WTC11 (cell line): ENCODE data around the gene CD40LG. TPM values are rescaled to one million over a fixed set of nuclear protein-coding genes. Genes with fewer than 3 reads are reported as not detected.
A peak's percentile ranks its signal among the peaks of the same experiment; 100 is the strongest.

ENCODE experiments used
- ATAC-seq: fragments of 200-7000 bp; cut with Tn5 transposase; 2 replicates; pipeline ENCODE4 v1.10.0; 2021; ENCODE audit warnings: mild to moderate bottlenecking, moderate library complexity
- CTCF ChIA-PET: fragments of 300-600 bp; sonication (Branson Sonifier 250); formaldehyde crosslinking; loops from one replicate; lab custom pipeline; 2021; ENCODE audit warnings: antibody characterized with exemption; lab: Charles Lee
- POLR2A ChIA-PET: fragments of 350-600 bp; sonication (Branson Sonifier 250); formaldehyde crosslinking; loops from one replicate; lab custom pipeline; 2021; ENCODE audit warnings: antibody characterized with exemption; lab: Charles Lee
- DNase-seq: peaks from one replicate; pipeline ENCODE4 v3.0.0; 2021; ENCODE audit warnings: low spot score
- H3K27ac Mint-ChIP-seq: 2 replicates; pipeline ENCODE4 v1.8.0; 2021; ENCODE audit warnings: mixed read lengths
- H3K27me3 Mint-ChIP-seq: 2 replicates; pipeline ENCODE4 v1.8.0; 2021; ENCODE audit warnings: low read depth, mild to moderate bottlenecking, moderate library complexity, mixed read lengths
- H3K36me3 Mint-ChIP-seq: 2 replicates; pipeline ENCODE4 v1.8.0; 2021; ENCODE audit warnings: mixed read lengths
- H3K4me1 Mint-ChIP-seq: 2 replicates; pipeline ENCODE4 v1.8.0; 2022; ENCODE audit warnings: mixed read lengths
- H3K4me3 Mint-ChIP-seq: 2 replicates; pipeline ENCODE4 v1.8.0; 2021; ENCODE audit warnings: mild to moderate bottlenecking, moderate library complexity, mixed read lengths
- H3K9me3 Mint-ChIP-seq: 2 replicates; pipeline ENCODE4 v1.8.0; 2021; ENCODE audit warnings: mixed read lengths
- ATF3 ChIP-seq: sonication (generic); formaldehyde crosslinking; conservative IDR thresholded peaks from 2 replicates; pipeline ENCODE4 v1.8.1; 2022; ENCODE audit warnings: mild to moderate bottlenecking, missing genetic modification reagents
- ATF6 ChIP-seq: sonication (generic); formaldehyde crosslinking; IDR thresholded peaks from 2 replicates; pipeline ENCODE4 v1.8.1; 2023; ENCODE audit warnings: mild to moderate bottlenecking, missing genetic modification reagents
- GRHL2 ChIP-seq: fragments of 250-450 bp; sonication (Bioruptor Pico); IDR thresholded peaks from 2 replicates; pipeline ENCODE4 v1.8.0; 2022; ENCODE audit warnings: mild to moderate bottlenecking, moderate library complexity; ENCODE audit not compliant: insufficient replicate concordance, severe bottlenecking
- MYBL2 ChIP-seq: sonication (generic); formaldehyde crosslinking; IDR thresholded peaks from 2 replicates; pipeline ENCODE4 v1.8.1; 2023; ENCODE audit warnings: mild to moderate bottlenecking, moderate library complexity, missing genetic modification reagents
- TEAD4 ChIP-seq: sonication (generic); formaldehyde crosslinking; IDR thresholded peaks from 2 replicates; pipeline ENCODE4 v1.8.0; 2022; ENCODE audit warnings: mild to moderate bottlenecking, missing genetic modification reagents
- ZNF121 ChIP-seq: sonication (generic); formaldehyde crosslinking; IDR thresholded peaks from 2 replicates; pipeline ENCODE4 v1.8.0; 2023; ENCODE audit warnings: missing genetic modification reagents
- ZNF138 ChIP-seq: sonication (generic); formaldehyde crosslinking; conservative IDR thresholded peaks from 2 replicates; pipeline ENCODE4 v1.8.1; 2022; ENCODE audit warnings: mild to moderate bottlenecking, moderate library complexity, missing genetic modification reagents
- total RNA-seq: library from RNA; stranded (reverse); gene quantifications from 3 replicates; pipeline ENCODE4 v1.2.3, GENCODE V29; 2021
- TF ChIP-seq, protein P1 (sequence below): fragments of 250-450 bp; sonication (Bioruptor Pico); IDR thresholded peaks from 2 replicates; pipeline ENCODE4 v1.9.0; 2021; ENCODE audit warnings: mild to moderate bottlenecking
- TF ChIP-seq, protein P2 (sequence below): sonication (generic); formaldehyde crosslinking; IDR thresholded peaks from 2 replicates; pipeline ENCODE4 v1.8.0; 2022; ENCODE audit warnings: mild to moderate bottlenecking, missing genetic modification reagents

CD40LG gene
- total RNA-seq, 1 experiment from 2014 or later = not detected

GRCh38 chrX:136630881-136631280 is 17.1 kb upstream of the CD40LG start (continued):
- TF ChIP-seq ATF3 (CRISPR knock-in tag) (no peak), GRHL2 (CRISPR knock-in tag) (no peak)
- TF ChIP-seq, all 79 proteins: peak for 0

DNA sequence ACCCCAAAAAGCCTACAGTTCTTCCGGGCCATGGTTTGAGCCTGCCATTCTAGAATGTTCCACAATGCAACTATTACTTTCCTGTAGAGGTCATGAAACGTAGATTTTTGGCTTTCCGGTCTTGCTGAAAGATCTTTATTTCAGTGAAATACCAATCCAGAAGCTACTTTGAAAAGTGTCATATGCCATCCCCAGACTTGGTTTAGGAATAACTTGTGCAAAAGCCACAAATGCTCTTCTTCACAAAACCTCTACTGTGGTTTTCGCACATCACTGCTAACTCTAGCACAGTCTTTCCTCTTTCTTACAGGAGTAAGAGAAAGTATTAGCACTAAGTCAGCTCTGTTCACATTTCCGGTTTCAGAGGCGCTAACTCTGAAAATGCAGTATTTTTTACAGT is 12.7 kb upstream of the CD40LG start:
- Mint-ChIP-seq H3K9me3 (no peaks in the 10 kb centered on the region), H3K27ac (peak overlapping the region; percentile 78), H3K4me1 (peaks cover 22% of the 10 kb centered on the region), H3K4me3 (no peak overlapping the region), H3K27me3 (no peaks in the 10 kb centered on the region), H3K36me3 (no peaks in the 10 kb centered on the region)
- ChIA-PET CTCF (interaction anchor here (1.1 to 1.9 kb wide), 3 partner anchors 55 to 73 kb away, joined by 3 to 5 read pairs (median 4); no protein-coding TSS in a partner anchor), POLR2A (interaction anchor here (0.6 kb wide), 1 partner anchor 9 kb away, joined by 7 read pairs; no protein-coding TSS in a partner anchor)
- TF ChIP-seq ZNF121 (CRISPR knock-in tag) (no peak), ATF6 (no peak), ZNF138 (CRISPR knock-in tag) (no peak), TEAD4 (CRISPR knock-in tag) (no peak), MYBL2 (CRISPR knock-in tag) (no peak)
- TF ChIP-seq, protein P1, sequence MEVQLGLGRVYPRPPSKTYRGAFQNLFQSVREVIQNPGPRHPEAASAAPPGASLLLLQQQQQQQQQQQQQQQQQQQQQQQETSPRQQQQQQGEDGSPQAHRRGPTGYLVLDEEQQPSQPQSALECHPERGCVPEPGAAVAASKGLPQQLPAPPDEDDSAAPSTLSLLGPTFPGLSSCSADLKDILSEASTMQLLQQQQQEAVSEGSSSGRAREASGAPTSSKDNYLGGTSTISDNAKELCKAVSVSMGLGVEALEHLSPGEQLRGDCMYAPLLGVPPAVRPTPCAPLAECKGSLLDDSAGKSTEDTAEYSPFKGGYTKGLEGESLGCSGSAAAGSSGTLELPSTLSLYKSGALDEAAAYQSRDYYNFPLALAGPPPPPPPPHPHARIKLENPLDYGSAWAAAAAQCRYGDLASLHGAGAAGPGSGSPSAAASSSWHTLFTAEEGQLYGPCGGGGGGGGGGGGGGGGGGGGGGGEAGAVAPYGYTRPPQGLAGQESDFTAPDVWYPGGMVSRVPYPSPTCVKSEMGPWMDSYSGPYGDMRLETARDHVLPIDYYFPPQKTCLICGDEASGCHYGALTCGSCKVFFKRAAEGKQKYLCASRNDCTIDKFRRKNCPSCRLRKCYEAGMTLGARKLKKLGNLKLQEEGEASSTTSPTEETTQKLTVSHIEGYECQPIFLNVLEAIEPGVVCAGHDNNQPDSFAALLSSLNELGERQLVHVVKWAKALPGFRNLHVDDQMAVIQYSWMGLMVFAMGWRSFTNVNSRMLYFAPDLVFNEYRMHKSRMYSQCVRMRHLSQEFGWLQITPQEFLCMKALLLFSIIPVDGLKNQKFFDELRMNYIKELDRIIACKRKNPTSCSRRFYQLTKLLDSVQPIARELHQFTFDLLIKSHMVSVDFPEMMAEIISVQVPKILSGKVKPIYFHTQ (CRISPR knock-in tag) = no peak
- DNase-seq (no peak), ATAC-seq (no peak)

GRCh38 chrX:136636121-136636520 is 11.8 kb upstream of the CD40LG start:
- Mint-ChIP-seq H3K27me3 (no peaks in the 10 kb centered on the region; the same call in 1 of the 2 replicates), H3K27ac (peak overlapping the region; percentile 78; the same call in 1 of the 2 replicates), H3K9me3 (no peaks in the 10 kb centered on the region), H3K36me3 (no peaks in the 10 kb centered on the region), H3K4me3 (peak overlapping the region; percentile 45), H3K4me1 (peaks cover 22% of the 10 kb centered on the region)
- DNase-seq = peak; percentile 40
- ChIA-PET POLR2A (no interaction called here), CTCF (interaction anchor here (1.1 to 1.9 kb wide), 3 partner anchors 54 to 72 kb away, joined by 3 to 5 read pairs (median 4); no protein-coding TSS in a partner anchor)
- TF ChIP-seq, protein P2, sequence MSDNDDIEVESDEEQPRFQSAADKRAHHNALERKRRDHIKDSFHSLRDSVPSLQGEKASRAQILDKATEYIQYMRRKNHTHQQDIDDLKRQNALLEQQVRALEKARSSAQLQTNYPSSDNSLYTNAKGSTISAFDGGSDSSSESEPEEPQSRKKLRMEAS (CRISPR knock-in tag) = no peak
- no peak for TF ChIP-seq ATF6
- peak; percentile 93 for ATAC-seq

GRCh38 chrX:136639506-136640176 is 8.3 kb upstream of the CD40LG start:
- ATAC-seq = no peak
- H3K27ac Mint-ChIP-seq = no peak overlapping the region
- no peak for TF ChIP-seq ATF3 (CRISPR knock-in tag)
- H3K4me1 Mint-ChIP-seq = peaks cover 21% of the 10 kb centered on the region
- H3K27me3 Mint-ChIP-seq = no peaks in the 10 kb centered on the region; the same call in 1 of the 2 replicates
- no peak overlapping the region for H3K4me3 Mint-ChIP-seq
- ChIA-PET POLR2A (no interaction called here), CTCF (no interaction called here)
- no peaks in the 10 kb centered on the region for H3K36me3 Mint-ChIP-seq
- DNase-seq = no peak
- H3K9me3 Mint-ChIP-seq = no peaks in the 10 kb centered on the region
